Epithelial cell of proximal tubule (primary cell): Measurements from ENCODE around the gene STON1. TPM values are rescaled to one million over a fixed set of nuclear protein-coding genes. Genes with fewer than 3 reads are reported as not detected.
"Not testable (repeated sequence)": the region's sequence is repeated elsewhere in the genome, so short reads cannot be mapped to it uniquely, and the experiment has no call there.

Source experiments
- DNase-seq: peaks from one replicate; pipeline ENCODE4 v3.0.0-alpha.2; 2011; ENCODE audit warnings: low read depth
- H3K4me3 ChIP-seq: 2 replicates; pipeline ENCODE4 v1.5.1; 2011; ENCODE audit warnings: low read depth, mild to moderate bottlenecking, low read length
- CTCF ChIP-seq: conservative IDR thresholded peaks from 2 replicates; pipeline ENCODE4 v1.5.1; 2012; ENCODE audit warnings: low read depth, mild to moderate bottlenecking, low read length
- total RNA-seq: library from RNA; depleted of rRNA; stranded (reverse); fragments of >200 nt; gene quantifications from 2 replicates; pipeline ENCODE4 v1.2.3, GENCODE V29; 2015

STON1 gene
- total RNA-seq, 1 donor from 2014 or later: 2.0 TPM

GRCh38 chr2:48512571-48512970 is 17.4 kb upstream of the STON1 start:
- no peak overlapping the region for H3K4me3 ChIP-seq
- TF ChIP-seq CTCF: no peak

GRCh38 chr2:48514348-48515003 is 15.5 kb upstream of the STON1 start:
- no peak overlapping the region for H3K4me3 ChIP-seq
- no peak for TF ChIP-seq CTCF
- DNase-seq: no peak

More at GRCh38 chr2:48512571-48512970, 17.4 kb upstream of the STON1 start:
- no peak for DNase-seq

GRCh38 chr2:48515513-48515985 is 14.4 kb upstream of the STON1 start:
- H3K4me3 ChIP-seq: no peak overlapping the region
- TF ChIP-seq CTCF: no peak
- DNase-seq: no peak

- DNase-seq: no peak
- H3K4me3 ChIP-seq: no peak overlapping the region
- no peak for TF ChIP-seq CTCF
Measured at GRCh38 chr2:48519593-48519992, 10.4 kb upstream of the STON1 start.

GRCh38 chr2:48524756-48525155 is 5.2 kb upstream of the STON1 start:
- DNase-seq, H3K4me3 ChIP-seq: not testable (repeated sequence)

- no peak overlapping the region for H3K4me3 ChIP-seq
- TF ChIP-seq CTCF: no peak
- DNase-seq: no peak
Measured at GRCh38 chr2:48525269-48525943, 4.5 kb upstream of the STON1 start.

GRCh38 chr2:48527226-48527885 is 2.6 kb upstream of the STON1 start:
- TF ChIP-seq CTCF: no peak
- no peak for DNase-seq
- no peak overlapping the region for H3K4me3 ChIP-seq
